GM19025 (cell line): ENCODE data around the gene TSSK3.

Source experiments
- ATAC-seq: cut with Tn5 transposase; IDR thresholded peaks from one replicate; pipeline ENCODE4 v1.9.1; 2021; ENCODE audit warnings: mild to moderate bottlenecking, low read depth, moderate library complexity; ENCODE audit not compliant: unreplicated experiment

TSSK3 gene, protein sequence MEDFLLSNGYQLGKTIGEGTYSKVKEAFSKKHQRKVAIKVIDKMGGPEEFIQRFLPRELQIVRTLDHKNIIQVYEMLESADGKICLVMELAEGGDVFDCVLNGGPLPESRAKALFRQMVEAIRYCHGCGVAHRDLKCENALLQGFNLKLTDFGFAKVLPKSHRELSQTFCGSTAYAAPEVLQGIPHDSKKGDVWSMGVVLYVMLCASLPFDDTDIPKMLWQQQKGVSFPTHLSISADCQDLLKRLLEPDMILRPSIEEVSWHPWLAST

DNA sequence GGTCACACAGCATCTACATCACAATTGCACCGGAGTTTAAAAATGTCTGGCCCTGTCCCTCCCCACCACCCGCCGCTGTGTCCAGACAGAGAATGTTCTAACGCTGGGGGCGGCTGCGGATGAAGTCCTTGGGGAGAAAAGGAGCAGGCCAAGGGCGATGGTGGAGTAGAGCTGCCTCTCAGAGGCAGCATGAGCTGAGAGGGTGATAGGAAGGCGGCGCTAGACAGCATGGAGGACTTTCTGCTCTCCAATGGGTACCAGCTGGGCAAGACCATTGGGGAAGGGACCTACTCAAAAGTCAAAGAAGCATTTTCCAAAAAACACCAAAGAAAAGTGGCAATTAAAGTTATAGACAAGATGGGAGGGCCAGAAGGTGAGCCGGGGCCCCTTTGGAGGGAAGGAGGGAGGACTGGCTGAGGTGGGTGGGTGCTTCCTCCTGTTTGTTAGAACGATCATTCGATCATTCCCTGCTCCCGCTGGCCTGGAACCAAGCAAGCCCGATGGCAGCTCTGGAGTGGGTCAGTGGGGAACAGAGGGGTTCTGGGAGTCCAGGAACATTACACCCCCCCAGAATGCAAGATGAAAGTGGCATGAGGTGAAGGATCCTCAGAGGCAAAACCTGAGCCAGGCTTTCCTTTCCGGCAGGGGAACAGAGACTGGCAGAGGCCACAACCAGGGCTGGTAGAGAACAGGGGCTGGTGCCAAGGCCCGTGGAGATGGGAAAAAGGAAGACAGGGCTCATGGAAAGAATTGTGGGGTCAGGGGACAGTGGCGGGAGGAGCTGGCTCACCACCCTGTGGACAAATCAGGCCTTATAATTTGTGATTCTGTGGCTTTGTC lies at the start of gene TSSK3, which contains the start of gene FAM229A:
TSS of gene TSSK3 (plus strand) at position 66 of the 840 bp plus-strand sequence. CDS start at position 229, 163 bp downstream.
TSS of gene FAM229A (minus strand) at position 12 of the 840 bp plus-strand sequence. CDS start 394 bp downstream, outside the sequence.
- ATAC-seq: no peak

DNA sequence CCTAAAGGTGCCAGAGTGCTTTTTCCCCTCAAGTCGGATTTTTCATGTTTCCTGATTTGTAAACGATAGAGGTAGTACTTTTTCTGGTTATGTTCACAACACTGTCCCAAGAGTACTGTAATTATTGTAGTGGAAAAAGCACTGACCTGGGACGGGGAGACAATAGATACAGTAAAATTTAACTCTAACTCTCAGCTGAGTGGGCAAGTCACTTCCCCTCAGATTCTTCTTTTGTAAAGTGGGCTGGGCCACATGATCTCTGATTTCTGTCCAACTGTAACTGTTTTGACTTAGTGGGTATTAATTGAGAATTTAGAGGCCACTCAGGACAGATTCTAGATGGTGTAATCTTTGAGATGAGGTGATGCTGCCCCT lies 45.4 kb upstream of the TSSK3 start:
- ATAC-seq: no peak

DNA sequence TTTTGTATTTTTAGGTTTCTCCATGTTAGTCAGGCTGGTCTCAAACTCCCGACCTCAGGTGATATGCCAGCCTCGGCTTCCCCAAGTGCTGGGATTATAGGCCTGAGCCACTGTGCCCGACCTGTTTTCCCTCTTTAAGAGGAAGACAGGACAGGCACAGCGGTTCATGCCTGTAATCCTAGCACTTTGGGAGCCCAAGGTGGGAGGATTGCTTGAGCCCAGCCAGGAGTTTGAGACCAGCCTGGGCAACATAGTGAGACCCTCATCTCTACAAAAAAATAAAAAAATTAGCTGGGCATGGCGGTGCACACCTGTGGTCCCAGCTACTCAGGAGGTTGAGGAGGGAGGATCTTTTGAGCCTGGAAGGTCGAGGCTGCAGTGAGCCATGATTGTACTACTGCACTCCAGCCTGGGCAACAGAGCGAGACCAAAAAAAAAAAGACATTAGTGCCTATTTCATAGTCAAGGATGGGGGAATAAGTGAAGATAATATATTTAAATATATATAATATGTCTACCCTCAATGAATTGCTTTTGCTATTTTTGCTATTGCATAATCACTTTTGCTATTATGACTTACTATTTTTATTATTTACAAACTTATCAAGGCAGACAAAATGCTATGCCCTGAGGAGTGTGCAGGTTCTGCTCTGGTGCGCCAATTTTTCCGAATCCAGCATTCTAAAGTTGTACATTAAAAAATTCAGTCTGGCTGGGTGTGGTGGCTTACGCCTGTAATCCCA lies 44.0 kb upstream of the TSSK3 start:
- ATAC-seq: no peak

DNA sequence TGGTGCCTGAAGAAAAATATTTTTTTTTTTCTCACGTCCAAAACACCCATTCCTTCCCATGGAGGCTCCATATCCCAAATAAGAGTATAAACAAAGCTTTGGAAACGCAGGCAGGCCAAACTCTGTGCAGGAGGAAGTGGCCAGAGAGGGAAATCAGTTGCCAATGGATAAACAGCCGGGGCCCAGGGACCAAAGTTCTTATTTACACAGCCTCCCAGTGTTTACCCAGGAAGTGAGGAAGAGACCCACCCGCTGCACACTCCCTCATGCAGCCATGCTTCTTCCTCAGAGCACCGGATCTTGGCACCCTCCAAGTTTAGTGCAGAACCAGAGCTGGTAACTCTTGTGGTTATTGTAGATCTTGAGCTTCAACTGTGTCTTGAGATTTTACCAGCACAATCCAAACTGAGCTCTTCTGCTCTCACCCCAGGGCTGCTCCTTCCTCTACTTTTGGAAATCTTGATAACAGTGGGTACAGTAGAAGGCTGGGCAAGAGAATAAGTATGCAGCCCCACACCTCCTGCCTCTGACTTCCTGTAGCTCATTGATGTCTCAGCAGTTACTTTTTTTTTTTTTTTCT lies 40.5 kb upstream of the TSSK3 start:
- no peak for ATAC-seq

DNA sequence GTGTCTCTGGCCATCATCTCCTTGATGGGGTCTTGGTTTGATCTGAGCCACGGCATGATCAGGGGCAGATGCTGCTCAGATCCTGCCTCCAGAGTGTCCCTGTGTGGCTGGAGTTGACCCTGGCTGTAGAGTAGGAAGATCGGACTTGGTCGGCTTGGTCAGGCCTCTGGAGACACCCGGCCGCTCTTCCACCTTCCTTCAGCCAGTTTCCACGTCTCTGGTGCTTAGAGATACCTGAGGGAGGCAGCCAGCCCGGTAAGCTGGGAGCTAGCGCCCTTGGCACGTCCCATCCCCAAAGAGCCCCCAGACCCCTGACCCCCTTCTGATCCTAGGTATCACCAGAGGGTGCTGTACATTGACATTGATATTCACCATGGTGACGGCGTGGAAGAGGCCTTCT lies 35.1 kb upstream of the TSSK3 start:
- no peak for ATAC-seq

DNA sequence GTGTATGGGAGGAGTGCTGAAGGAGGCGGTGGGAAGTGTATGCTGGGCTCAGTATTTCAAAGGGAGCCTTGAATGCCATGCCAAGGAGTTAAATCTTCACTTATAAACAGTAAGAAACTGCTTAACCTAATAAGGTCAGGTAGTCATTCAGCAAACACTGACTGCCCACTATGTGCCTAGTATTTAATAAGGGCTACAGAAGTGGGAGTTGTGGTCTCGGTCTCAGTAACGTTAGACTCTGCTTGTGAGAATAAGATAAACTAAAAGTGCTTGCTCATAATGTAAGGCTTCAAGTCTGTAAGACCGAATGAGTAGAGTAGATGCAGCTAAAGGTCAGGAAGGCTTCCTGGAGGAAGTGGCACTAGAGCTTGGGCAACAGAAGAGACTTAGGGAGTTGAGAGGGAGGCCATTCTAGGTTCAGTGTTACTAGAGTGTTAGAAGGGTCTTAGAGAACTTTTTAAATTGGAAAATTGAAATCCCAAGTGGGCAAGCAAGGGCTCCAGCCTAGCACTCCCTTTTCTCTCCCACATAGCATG lies 32.3 kb upstream of the TSSK3 start:
- no peak for ATAC-seq

DNA sequence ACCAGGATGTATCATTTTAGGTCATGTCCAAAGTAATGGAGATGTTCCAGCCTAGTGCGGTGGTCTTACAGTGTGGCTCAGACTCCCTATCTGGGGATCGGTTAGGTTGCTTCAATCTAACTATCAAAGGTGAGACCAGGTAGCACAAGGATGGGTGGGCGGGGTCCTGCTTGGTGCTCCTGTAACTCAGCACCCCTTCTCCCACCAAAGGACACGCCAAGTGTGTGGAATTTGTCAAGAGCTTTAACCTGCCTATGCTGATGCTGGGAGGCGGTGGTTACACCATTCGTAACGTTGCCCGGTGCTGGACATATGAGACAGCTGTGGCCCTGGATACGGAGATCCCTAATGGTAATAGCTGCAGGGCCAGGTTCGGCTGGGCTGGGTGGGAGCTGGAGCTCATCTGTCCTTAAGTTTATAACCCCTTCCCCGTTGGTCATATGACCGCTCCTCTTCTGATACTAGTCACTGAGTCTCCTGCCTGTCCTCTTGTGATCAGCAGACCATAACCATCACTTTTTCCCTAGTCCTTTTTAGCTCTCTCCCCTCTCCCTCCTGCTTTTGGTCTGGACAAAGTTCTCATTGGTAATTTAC lies 31.7 kb upstream of the TSSK3 start:
- no peak for ATAC-seq

DNA sequence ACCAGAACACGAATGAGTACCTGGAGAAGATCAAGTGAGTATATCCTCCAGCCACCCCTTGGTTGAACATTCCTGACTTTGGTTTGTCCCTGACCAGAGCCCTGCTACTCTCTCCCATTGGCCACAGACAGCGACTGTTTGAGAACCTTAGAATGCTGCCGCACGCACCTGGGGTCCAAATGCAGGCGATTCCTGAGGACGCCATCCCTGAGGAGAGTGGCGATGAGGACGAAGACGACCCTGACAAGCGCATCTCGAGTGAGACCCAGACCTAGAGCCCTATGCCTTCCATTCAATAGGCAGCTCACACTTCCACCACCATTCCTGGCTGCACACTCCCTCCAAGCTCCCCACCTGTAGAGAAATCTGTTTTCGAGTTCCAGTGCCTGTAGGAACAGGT lies 30.8 kb upstream of the TSSK3 start:
- ATAC-seq: no peak

DNA sequence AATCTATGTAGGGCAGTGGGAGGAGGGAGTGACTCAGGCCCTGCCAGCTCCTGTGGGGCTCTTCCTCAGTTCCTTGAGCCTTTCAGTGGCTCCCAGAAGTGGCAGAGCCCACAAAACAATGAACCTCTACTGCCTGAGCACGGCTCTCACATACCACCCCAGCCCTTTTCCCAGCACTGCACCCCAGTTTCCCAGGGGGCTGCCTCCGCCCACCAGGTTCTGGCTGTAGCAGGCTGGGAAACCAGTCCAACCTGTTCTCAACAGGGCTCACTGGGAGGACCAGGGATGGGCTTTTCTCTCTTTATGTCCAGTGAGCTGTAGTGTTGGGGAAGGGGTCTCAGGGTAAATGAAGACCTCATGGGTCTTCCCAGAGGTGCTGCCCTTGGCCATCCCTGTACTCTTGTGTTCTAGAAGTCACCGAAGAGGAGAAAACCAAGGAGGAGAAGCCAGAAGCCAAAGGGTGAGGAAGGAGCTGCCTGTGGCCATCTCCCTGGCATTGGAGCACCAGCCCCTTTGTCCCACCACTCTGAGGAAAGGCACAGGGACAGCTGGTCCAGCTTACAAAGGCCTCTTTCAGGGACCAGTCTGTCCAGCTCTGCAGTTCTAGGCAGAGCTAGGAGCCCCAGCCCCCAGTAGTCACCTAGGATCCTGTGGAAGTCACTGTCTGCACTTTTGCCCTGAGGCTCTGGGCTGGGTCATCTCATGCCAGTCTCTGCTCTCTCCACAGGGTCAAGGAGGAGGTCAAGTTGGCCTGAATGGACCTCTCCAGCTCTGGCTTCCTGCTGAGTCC lies 29.9 kb upstream of the TSSK3 start:
- ATAC-seq: no peak

DNA sequence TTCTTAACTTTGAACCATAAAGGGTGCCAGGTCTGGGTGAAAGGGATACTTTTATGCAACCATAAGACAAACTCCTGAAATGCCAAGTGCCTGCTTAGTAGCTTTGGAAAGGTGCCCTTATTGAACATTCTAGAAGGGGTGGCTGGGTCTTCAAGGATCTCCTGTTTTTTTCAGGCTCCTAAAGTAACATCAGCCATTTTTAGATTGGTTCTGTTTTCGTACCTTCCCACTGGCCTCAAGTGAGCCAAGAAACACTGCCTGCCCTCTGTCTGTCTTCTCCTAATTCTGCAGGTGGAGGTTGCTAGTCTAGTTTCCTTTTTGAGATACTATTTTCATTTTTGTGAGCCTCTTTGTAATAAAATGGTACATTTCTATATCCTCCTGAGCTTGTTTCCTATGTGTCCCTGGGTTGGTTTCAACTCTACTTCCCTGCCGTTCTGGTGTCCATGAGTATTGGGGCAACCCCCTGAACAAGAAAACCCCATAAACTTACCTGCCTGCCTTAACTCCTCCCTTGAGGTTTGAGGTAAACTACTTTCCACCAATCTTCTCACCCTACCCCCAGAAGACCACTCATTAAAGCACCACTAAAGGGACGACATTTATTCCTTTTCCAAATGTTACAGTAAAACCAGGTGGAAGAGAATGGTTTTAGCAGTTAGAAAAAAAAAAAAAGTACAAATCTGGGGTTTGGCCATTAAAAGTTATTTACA lies 28.9 kb upstream of the TSSK3 start:
- ATAC-seq: no peak

DNA sequence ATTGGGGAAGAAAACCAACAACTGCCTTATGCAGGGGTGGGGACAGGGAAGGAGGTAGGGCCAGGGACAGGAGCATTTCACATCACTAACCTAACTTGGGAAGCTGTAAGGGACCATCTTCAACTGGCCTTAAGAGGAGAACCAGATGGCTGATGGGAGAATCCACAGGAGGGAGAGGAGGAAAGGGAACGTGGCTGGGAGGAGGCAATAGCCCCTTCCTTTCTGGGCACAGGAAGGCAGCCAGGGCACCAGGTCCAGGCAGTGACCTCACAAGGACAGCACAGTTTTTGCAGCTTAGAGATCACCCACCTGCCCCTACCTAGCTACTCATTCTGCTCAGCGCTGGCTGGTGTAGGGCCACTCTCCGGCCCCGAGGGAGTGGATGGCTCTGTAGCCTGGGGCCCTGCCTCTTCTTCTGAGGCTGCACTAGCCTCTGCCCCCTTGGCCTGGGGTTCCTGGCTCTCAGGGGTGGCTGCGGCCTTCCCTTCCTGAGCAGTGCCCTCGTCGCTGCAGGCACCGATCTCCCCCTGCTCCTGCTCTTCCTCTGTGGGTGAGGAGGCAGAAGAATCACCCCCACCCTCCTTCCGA lies 28.0 kb upstream of the TSSK3 start:
- no peak for ATAC-seq

DNA sequence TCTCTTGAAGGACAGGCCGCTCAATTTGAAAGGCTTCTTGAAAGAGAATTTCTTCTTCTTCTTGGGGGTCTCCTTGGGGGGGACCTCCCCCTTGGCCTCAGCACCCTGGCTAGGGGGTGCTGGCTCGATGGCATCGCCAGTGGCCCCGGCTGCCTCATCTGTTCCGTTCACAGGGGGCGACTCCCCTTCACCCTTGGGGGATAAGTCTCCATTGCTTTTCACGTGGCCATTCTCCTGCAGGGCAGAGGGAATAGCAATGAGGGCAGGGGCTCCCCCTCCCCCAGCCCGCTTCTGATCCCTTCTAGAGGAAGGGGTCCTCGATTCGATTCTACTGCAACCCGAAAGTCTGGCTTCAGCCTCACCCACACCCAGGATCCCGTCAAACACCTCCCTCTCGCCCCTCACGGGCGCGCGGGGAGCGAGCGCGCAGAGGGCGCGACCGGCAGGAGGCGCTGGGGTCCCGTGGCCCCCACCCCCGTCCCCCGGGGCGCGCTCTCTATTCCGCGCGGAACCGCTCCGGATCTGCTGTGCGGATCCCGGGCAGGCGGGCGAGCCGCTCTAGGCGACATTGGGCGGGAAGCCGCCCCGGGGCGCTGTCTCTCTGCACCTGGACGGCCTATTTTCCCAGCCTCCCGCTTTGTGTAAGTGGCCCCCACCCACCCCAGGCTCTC lies 27.3 kb upstream of the TSSK3 start:
- no peak for ATAC-seq

DNA sequence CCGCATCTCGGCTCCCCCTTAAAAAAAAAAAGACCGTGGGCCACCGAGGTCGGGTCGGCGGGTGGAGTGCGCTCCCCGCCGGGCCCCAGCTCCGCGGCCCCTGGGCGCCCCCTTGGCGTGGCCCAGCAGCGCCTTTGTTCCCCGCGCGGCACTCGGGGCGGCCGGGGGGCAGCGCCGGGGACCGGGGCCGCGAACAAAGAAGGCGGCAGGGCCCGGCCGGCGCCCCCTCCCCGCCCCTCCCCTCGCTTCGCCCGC lies 26.9 kb upstream of the TSSK3 start:
- peak; percentile 12 for ATAC-seq

DNA sequence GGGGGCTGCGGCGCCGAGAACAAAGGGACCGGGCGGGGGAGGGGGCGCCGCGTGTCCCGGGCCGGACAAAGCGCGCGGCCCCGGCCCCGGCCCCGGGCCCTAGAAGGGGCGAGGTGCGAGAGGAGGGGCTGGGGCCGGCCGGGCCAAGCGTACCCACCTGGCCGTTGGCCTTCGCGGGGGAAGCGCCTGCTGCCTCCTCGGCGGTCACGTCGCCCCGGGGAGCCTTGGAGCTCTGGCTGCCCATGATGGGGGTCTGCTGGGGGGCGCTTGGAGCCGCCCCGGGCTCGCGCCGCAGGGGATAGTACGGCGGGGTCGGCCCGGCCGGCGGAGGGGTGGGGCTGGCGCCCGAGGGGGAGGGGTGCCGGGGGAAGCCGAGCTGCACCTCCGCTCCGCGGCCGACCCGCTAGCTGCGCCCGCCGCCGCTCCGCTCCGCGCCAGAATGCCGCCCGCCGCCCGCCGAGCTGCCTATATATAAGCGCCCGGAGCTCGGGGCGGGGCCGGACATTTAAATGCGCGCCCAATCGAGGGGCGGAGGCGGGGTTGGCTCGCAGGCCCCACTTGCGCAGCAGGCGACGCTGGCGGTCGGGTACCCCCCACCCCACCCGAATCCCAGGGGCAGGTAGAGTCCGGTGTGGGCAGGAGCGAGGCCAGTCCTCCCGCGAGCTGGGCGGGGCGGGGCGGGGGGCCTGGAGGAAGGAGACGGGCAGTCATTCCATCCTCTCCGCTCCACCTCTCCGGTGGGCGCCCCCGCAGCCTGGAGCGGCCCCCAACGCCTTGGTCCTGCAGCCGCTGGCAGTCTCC lies 26.3 kb upstream of the TSSK3 start, which contains the start of gene MARCKSL1:
TSS of gene MARCKSL1 (minus strand) at position 444 of the 801 bp plus-strand sequence. CDS start at position 244, 200 bp downstream.
- peak; percentile 45 for ATAC-seq

DNA sequence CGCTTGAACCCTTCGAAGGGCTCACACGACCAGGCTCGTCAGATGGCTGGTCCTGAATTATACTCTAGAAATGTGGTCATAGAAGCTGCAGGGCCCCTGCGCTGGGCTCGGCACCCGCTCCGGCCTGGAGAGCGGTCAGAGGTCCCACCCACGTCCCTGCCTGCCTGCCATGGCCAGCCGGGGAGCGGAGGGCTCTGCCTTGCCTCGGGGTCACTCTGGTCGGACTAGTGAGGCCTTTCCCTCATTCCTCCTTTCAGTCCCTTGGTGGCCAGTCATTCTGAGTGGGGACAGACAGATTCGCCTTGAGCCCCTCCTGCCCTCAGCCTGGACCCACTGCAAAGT lies 25.8 kb upstream of the TSSK3 start:
- no peak for ATAC-seq

DNA sequence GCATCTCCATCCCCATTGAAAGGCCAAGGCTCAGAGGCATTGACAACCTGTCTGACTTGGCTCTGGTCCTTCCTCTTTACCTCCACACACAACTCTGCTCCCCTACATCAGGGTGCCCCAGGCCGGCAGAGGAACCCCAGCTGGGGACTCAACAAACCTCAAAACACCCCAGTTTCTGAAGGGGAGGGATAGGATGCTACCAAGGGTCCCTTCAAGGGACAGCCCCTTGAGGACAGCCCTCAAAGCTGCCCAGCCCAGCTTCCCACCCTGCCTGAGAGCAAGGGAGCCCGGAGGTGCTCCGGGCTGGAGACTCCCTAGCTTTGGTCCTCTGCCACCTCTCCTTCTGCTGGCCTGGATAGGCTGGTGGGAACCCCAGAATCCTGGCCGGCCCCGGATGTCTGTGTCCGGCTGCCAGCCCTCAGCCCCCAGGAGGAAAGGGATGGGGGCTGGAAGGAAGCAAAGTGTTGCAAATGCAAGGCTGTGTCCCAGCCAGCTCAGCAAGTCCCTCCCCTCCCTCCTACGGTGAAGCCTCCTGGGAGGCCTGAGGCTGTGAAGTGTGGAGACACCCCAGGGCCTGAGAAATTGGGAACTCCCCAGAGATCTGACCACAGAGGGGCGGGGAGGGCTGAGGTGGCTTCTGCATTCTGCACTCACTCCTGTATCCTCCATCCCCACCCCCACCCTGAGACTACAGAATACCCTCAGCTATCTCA lies 25.2 kb upstream of the TSSK3 start:
- ATAC-seq: no peak
